IMR-90 (cell line): ENCODE measurements around the gene SERP2. TPM values are rescaled to one million over a fixed set of nuclear protein-coding genes. Genes with fewer than 3 reads are reported as not detected.

Experiments
- ATAC-seq: fragments of 200-7000 bp; cut with Tn5 transposase; 2 replicates; pipeline ENCODE4 v1.9.1; 2020; ENCODE audit warnings: low read depth, mild to moderate bottlenecking, moderate library complexity
- BruUV-seq: library from RNA; stranded (reverse); fragments of 400-500 nt; replicated peaks from 2 replicates; lab custom pipeline; 2021; lab: Mats Ljungman, UMichigan
- CTCF ChIA-PET: fragments of 300-600 bp; formaldehyde crosslinking; extraction: SDS; loops from one replicate; lab custom pipeline; 2021; ENCODE audit warnings: antibody characterized with exemption; lab: Yijun Ruan, JAX
- POLR2A ChIA-PET: fragments of 300-600 bp; sonication (Branson Sonifier 250); formaldehyde crosslinking; loops from one replicate; lab custom pipeline; 2022; ENCODE audit warnings: antibody characterized with exemption; ENCODE audit not compliant: unreplicated experiment; lab: Charles Lee
- DNase-seq: peaks from one replicate; pipeline ENCODE4 v3.0.0; 2013
- H2AFZ ChIP-seq: replicated peaks from 2 replicates; pipeline ENCODE3; 2013; ENCODE audit warnings: low read length, mild to moderate bottlenecking; ENCODE audit not compliant: poor library complexity
- H2AK5ac ChIP-seq: 2 replicates; pipeline ENCODE4 v1.6.1; 2013; ENCODE audit warnings: low read depth, low read length, inconsistent platforms
- H2AK9ac ChIP-seq: replicated peaks from 2 replicates; pipeline ENCODE3; 2013; ENCODE audit warnings: mild to moderate bottlenecking, low read depth, low read length, moderate library complexity; ENCODE audit not compliant: poor library complexity
- H2BK120ac ChIP-seq: 2 replicates; pipeline ENCODE4 v1.6.1; 2013; ENCODE audit warnings: low read depth, low read length, inconsistent platforms
- H2BK15ac ChIP-seq: 3 replicates; pipeline ENCODE4 v1.6.1; 2013; ENCODE audit warnings: low read depth, low read length, inconsistent platforms
- H2BK20ac ChIP-seq: 2 replicates; pipeline ENCODE4 v1.6.1; 2013; ENCODE audit warnings: low read depth, mild to moderate bottlenecking, inconsistent platforms, low read length, moderate library complexity
- H2BK5ac ChIP-seq: 2 replicates; pipeline ENCODE4 v1.6.1; 2013; ENCODE audit warnings: mild to moderate bottlenecking, low read depth, low read length, inconsistent platforms; ENCODE audit not compliant: poor library complexity, severe bottlenecking
- H3K14ac ChIP-seq: replicated peaks from 2 replicates; pipeline ENCODE4 v1.6.1; 2013; ENCODE audit warnings: low read depth, low read length, inconsistent platforms
- H3K18ac ChIP-seq: 2 replicates; pipeline ENCODE4 v1.6.1; 2013; ENCODE audit warnings: low read depth, low read length, control low read depth
- H3K23ac ChIP-seq: 2 replicates; pipeline ENCODE4 v1.6.1; 2013; ENCODE audit warnings: low read depth, low read length, inconsistent platforms
- H3K27ac ChIP-seq: 2 replicates; pipeline ENCODE4 v1.5.1; 2013; ENCODE audit warnings: mild to moderate bottlenecking, control low read depth, low read length; ENCODE audit not compliant: insufficient read depth
- H3K27me3 ChIP-seq: 2 replicates; pipeline ENCODE4 v1.6.1; 2013; ENCODE audit warnings: low read length; ENCODE audit not compliant: control insufficient read depth, insufficient read depth
- H3K36me3 ChIP-seq: 2 replicates; pipeline ENCODE4 v1.6.1; 2013; ENCODE audit warnings: low read length, mixed read lengths; ENCODE audit not compliant: control insufficient read depth, insufficient read depth
- H3K4ac ChIP-seq: 2 replicates; pipeline ENCODE4 v1.6.1; 2013; ENCODE audit warnings: low read depth, low read length, inconsistent platforms
- H3K4me1 ChIP-seq: 2 replicates; pipeline ENCODE4 v1.6.1; 2013; ENCODE audit warnings: low read length, mixed read lengths; ENCODE audit not compliant: control insufficient read depth, insufficient read depth
- H3K4me2 ChIP-seq: 2 replicates; pipeline ENCODE4 v1.6.1; 2013; ENCODE audit warnings: low read depth, mild to moderate bottlenecking, control low read depth, low read length, moderate library complexity
- H3K4me3 ChIP-seq: 2 replicates; pipeline ENCODE4 v1.5.1; 2013; ENCODE audit warnings: low read depth, mild to moderate bottlenecking, control low read depth, low read length, moderate library complexity; ENCODE audit not compliant: insufficient read depth
- H3K56ac ChIP-seq: 2 replicates; pipeline ENCODE4 v1.6.1; 2013; ENCODE audit warnings: low read length, inconsistent platforms; ENCODE audit not compliant: insufficient read depth; ENCODE audit errors: extremely low read depth
- H3K79me1 ChIP-seq, 2 experiments: 2 replicates each; pipeline ENCODE4 v1.6.1; 2013; ENCODE audit warnings: low read length in 2 of 2, inconsistent platforms in 1 of 2, low read depth in 1 of 2
- H3K9ac ChIP-seq: 2 replicates; pipeline ENCODE4 v1.6.1; 2013; ENCODE audit warnings: low read depth, low read length, control low read depth
- H3K9me1 ChIP-seq: 2 replicates; pipeline ENCODE4 v1.6.1; 2013; ENCODE audit warnings: low read length, inconsistent platforms; ENCODE audit not compliant: insufficient read depth
- H3K9me3 ChIP-seq: 2 replicates; pipeline ENCODE4 v1.6.1; 2013; ENCODE audit warnings: low read length; ENCODE audit not compliant: control insufficient read depth, insufficient read depth
- H4K20me1 ChIP-seq: 2 replicates; pipeline ENCODE4 v1.6.1; 2013; ENCODE audit warnings: low read length, inconsistent platforms; ENCODE audit not compliant: insufficient read depth
- H4K5ac ChIP-seq: 2 replicates; pipeline ENCODE4 v1.6.1; 2013; ENCODE audit warnings: mild to moderate bottlenecking, low read depth, low read length, control low read depth
- H4K8ac ChIP-seq, 2 experiments: 2 replicates each; pipeline ENCODE4 v1.6.1; 2013; ENCODE audit warnings: low read depth in 2 of 2, low read length in 2 of 2, control low read depth in 1 of 2, inconsistent platforms in 1 of 2
- H4K91ac ChIP-seq: 2 replicates; pipeline ENCODE4 v1.6.1; 2013; ENCODE audit warnings: low read depth, low read length, inconsistent platforms; ENCODE audit not compliant: insufficient read depth
- BHLHE40 ChIP-seq: fragments of 150-350 bp; IDR thresholded peaks from 2 replicates; pipeline ENCODE4 v1.6.1; 2016; ENCODE audit warnings: mild to moderate bottlenecking, low read depth, low read length
- CEBPB ChIP-seq: IDR thresholded peaks from 2 replicates; pipeline ENCODE4 v1.6.1; 2012; ENCODE audit warnings: low read depth, low read length, improper control_type of control experiment
- CHD1 ChIP-seq: IDR thresholded peaks from 2 replicates; pipeline ENCODE4 v1.6.1; 2012; ENCODE audit warnings: low read depth, low read length, improper control_type of control experiment
- FOS ChIP-seq: fragments of 150-350 bp; IDR thresholded peaks from 2 replicates; pipeline ENCODE4 v1.6.1; 2016; ENCODE audit warnings: low read depth, low read length
- MXI1 ChIP-seq: IDR thresholded peaks from 2 replicates; pipeline ENCODE4 v1.6.1; 2012; ENCODE audit warnings: low read depth, mild to moderate bottlenecking, low read length, moderate library complexity, borderline replicate concordance
- NFE2L2 ChIP-seq: fragments of 150-350 bp; IDR thresholded peaks from 2 replicates; pipeline ENCODE4 v1.6.1; 2016; ENCODE audit warnings: low read depth, mild to moderate bottlenecking, low read length
- POLR2A ChIP-seq: IDR thresholded peaks from 2 replicates; pipeline ENCODE4 v1.6.1; 2012; ENCODE audit warnings: mild to moderate bottlenecking, low read depth, low read length
- RAD21 ChIP-seq: IDR thresholded peaks from 2 replicates; pipeline ENCODE4 v1.6.1; 2012; ENCODE audit warnings: low read length, improper control_type of control experiment
- RFX5 ChIP-seq: IDR thresholded peaks from 2 replicates; pipeline ENCODE4 v1.8.0; 2012; ENCODE audit warnings: low read depth, mild to moderate bottlenecking, low read length, moderate library complexity
- SMC3 ChIP-seq: fragments of 150-350 bp; IDR thresholded peaks from 2 replicates; pipeline ENCODE4 v1.6.1; 2016; ENCODE audit warnings: low read depth, mild to moderate bottlenecking, antibody characterized with exemption, low read length, moderate library complexity
- USF2 ChIP-seq: fragments of 150-350 bp; IDR thresholded peaks from 2 replicates; pipeline ENCODE4 v1.6.1; 2017; ENCODE audit warnings: mild to moderate bottlenecking, antibody characterized with exemption, low read length, low read depth
- WGBS, 2 experiments: methylation state at CpG; one replicate each; pipeline versions ENCODE4 v1.1.5 to v1.1.7; 2013; ENCODE audit warnings: missing lambda C conversion rate in 2 of 2; ENCODE audit not compliant: insufficient read length in 1 of 2; ENCODE audit errors: extremely low coverage in 2 of 2; 5-methylcytosine and 5-hydroxymethylcytosine counted together
- dilution Hi-C: fragments of 300-500 bp; cut with HindIII; formaldehyde crosslinking; loops from one replicate; pipeline ENCODE4 v1.14.3; 2018; ENCODE audit warnings: low sequenced_read_pairs; ENCODE audit not compliant: unreplicated experiment
- in situ Hi-C: fragments of 300-500 bp; cut with MboI; formaldehyde crosslinking; loops from 3 replicates; pipeline ENCODE4 v1.14.3; 2019; ENCODE audit warnings: low sequenced_read_pairs, inconsistent platforms, mixed read lengths
- intact Hi-C: fragments of 100-400 bp; cut with micrococcal nuclease; formaldehyde crosslinking; loops from 2 replicates; pipeline ENCODE4 v1.10.0; 2022
- polyA plus RNA-seq, 3 experiments: library from polyadenylated mRNA; depleted of rRNA; stranded (reverse); fragments of >200 nt; gene quantifications; 2 replicates each; pipeline ENCODE4 v1.2.3, GENCODE V29; 2012; ENCODE audit warnings: low replicate concordance in 1 of 3
- total RNA-seq: library from RNA; depleted of rRNA; stranded (reverse); fragments of >200 nt; gene quantifications from 2 replicates; pipeline ENCODE4 v1.2.3, GENCODE V29; 2012
- TF ChIP-seq, protein P1 (sequence below): fragments of 150-350 bp; IDR thresholded peaks from 2 replicates; pipeline ENCODE4 v1.6.1; 2016; ENCODE audit warnings: low read depth, mild to moderate bottlenecking, low read length, moderate library complexity, borderline replicate concordance

Gene SERP2
- total and polyA plus RNA-seq, 2 of the 4 experiments (the other 2 are of a cell fraction), result 0.54 to 1.4 TPM

- DNase-seq, result no peak
- Histone ChIP-seq H2BK15ac (no peak overlapping the region), H3K4me2 (no peak overlapping the region), H2AK9ac (no peak overlapping the region), H3K4me3 (no peak overlapping the region), H2BK20ac (no peak overlapping the region), H3K27me3 (0 out of 2 replicates have a peak, but pooled peaks cover 3% of the 10 kb centered on the region), H2BK5ac (no peak overlapping the region), H3K18ac (no peak overlapping the region), H3K36me3 (no peaks in the 10 kb centered on the region), H4K5ac (no peak overlapping the region), H3K79me1 (no peaks in the 10 kb centered on the region), H4K8ac (no peak overlapping the region), H3K9me1 (no peaks in the 10 kb centered on the region), H3K27ac (no peak overlapping the region), H3K4me1 (peaks cover 5% of the 10 kb centered on the region; the same call in 1 of the 2 replicates), H4K20me1 (no peaks in the 10 kb centered on the region), H3K9me3 (peaks cover 4% of the 10 kb centered on the region), H3K4ac (no peak overlapping the region), H2AFZ (no peak overlapping the region), H3K23ac (no peak overlapping the region), H3K9ac (no peak overlapping the region), H4K91ac (no peak overlapping the region), H2BK120ac (no peak overlapping the region), H3K56ac (no peak overlapping the region), H2AK5ac (no peak overlapping the region), H3K14ac (no peak overlapping the region)
- ChIA-PET CTCF (no interaction called here), POLR2A (interaction anchor here (0.6 kb wide), 1 partner anchor 444 kb away, joined by 4 read pairs; no protein-coding TSS in a partner anchor)
- dilution Hi-C loops, result no loop called here
- no CpG with 5 or more reads among the region's 4 CpGs for WGBS, 2 experiments
- TF ChIP-seq POLR2A (no peak), MXI1 (no peak), NFE2L2 (no peak), SMC3 (no peak), RFX5 (no peak), FOS (no peak), USF2 (no peak), CEBPB (no peak), RAD21 (no peak), CHD1 (no peak), BHLHE40 (no peak)
- TF ChIP-seq, protein P1, sequence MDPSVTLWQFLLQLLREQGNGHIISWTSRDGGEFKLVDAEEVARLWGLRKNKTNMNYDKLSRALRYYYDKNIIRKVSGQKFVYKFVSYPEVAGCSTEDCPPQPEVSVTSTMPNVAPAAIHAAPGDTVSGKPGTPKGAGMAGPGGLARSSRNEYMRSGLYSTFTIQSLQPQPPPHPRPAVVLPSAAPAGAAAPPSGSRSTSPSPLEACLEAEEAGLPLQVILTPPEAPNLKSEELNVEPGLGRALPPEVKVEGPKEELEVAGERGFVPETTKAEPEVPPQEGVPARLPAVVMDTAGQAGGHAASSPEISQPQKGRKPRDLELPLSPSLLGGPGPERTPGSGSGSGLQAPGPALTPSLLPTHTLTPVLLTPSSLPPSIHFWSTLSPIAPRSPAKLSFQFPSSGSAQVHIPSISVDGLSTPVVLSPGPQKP, result no peak
- intact Hi-C loops, result no loop called here
- in situ Hi-C loops, result no loop called here
- ATAC-seq, result no peak
- BruUV-seq, result no TSS peak
These were observed 36.7 kb upstream of the SERP2 start for GRCh38 chr13:44336934-44337333.
